ENCODE measurements around the gene KIF1B. TPM values are rescaled to one million over a fixed set of nuclear protein-coding genes. Genes with fewer than 3 reads are reported as not detected.

KIF1B gene
- total RNA-seq, 1 experiment from 2014 or later = 70.1 TPM

- TF ChIP-seq NR3C1 (CRISPR knock-in tag; conservative IDR thresholded peaks at IDR 0.05; ENCODE audit: low read depth) = no peak
- TF ChIP-seq MLX (CRISPR knock-in tag; IDR thresholded peaks at IDR 0.05) = no peak
- no peak for TF ChIP-seq AR (CRISPR knock-in tag; IDR thresholded peaks at IDR 0.05)
- TF ChIP-seq PREB (CRISPR knock-in tag; IDR thresholded peaks at IDR 0.05; ENCODE audit: borderline replicate concordance) = no peak
- no peak for TF ChIP-seq MXD4 (CRISPR knock-in tag; IDR thresholded peaks at IDR 0.05; ENCODE audit: borderline replicate concordance)
- TF ChIP-seq E2F5 (CRISPR knock-in tag; IDR thresholded peaks at IDR 0.05) = no peak
- no peak for TF ChIP-seq EMX1 (CRISPR knock-in tag; IDR thresholded peaks at IDR 0.05)
- no peak for TF ChIP-seq ZNF263 (CRISPR knock-in tag; IDR thresholded peaks at IDR 0.05; ENCODE audit: low read depth)
- no peak for TF ChIP-seq GRHL2 (CRISPR knock-in tag; IDR thresholded peaks at IDR 0.05; ENCODE audit: insufficient replicate concordance, severe bottlenecking)
- TF ChIP-seq IRF1 (CRISPR knock-in tag; IDR thresholded peaks at IDR 0.05) = no peak
- TF ChIP-seq ATF1 (CRISPR knock-in tag; IDR thresholded peaks at IDR 0.05) = no peak
- no peak for TF ChIP-seq SMAD4 (CRISPR knock-in tag; IDR thresholded peaks at IDR 0.05)
- no peak for TF ChIP-seq ZNF219 (CRISPR knock-in tag; IDR thresholded peaks at IDR 0.05; ENCODE audit: borderline replicate concordance)
Measured at GRCh38 chr1:10379101-10379620, 168.8 kb downstream of the KIF1B start (continued).

- Mint-ChIP-seq H3K36me3 (peaks cover 52% of the 10 kb centered on the region), H3K9me3 (no peaks in the 10 kb centered on the region), H3K4me1 (no peaks in the 10 kb centered on the region), H3K27me3 (ENCODE audit: low read depth) (no peaks in the 10 kb centered on the region), H3K4me3 (no peak overlapping the region), H3K27ac (no peak overlapping the region)
- ATAC-seq (no peak), DNase-seq (ENCODE audit: low spot score) (no peak)
- ChIA-PET POLR2A (no interaction called here), CTCF (interaction anchor here (0.8 kb wide), 1 partner anchor 169 kb away, joined by 3 read pairs; the partner anchor contains the start of gene KIF1B)
- TF ChIP-seq ATF1 (CRISPR knock-in tag; IDR thresholded peaks at IDR 0.05) (no peak), KAT7 (CRISPR knock-in tag; IDR thresholded peaks at IDR 0.05; ENCODE audit: borderline replicate concordance) (no peak), MAX (CRISPR knock-in tag; IDR thresholded peaks at IDR 0.05) (no peak), SMAD3 (CRISPR knock-in tag; IDR thresholded peaks at IDR 0.05; ENCODE audit: borderline replicate concordance) (no peak), NFATC4 (CRISPR knock-in tag; IDR thresholded peaks at IDR 0.05) (no peak), USF1 (CRISPR knock-in tag; IDR thresholded peaks at IDR 0.05) (no peak), ZNF317 (CRISPR knock-in tag; IDR thresholded peaks at IDR 0.05; ENCODE audit: borderline replicate concordance, low read depth) (no peak), ZNF416 (CRISPR knock-in tag; IDR thresholded peaks at IDR 0.05) (no peak), GTF2I (CRISPR knock-in tag; conservative IDR thresholded peaks at IDR 0.05) (no peak), EMX1 (CRISPR knock-in tag; IDR thresholded peaks at IDR 0.05) (no peak), ZNF532 (CRISPR knock-in tag; IDR thresholded peaks at IDR 0.05; ENCODE audit: borderline replicate concordance) (no peak), NR2C2 (CRISPR knock-in tag; IDR thresholded peaks at IDR 0.05) (no peak), TCF7 (CRISPR knock-in tag; IDR thresholded peaks at IDR 0.05; ENCODE audit: low read depth) (no peak), ZNF396 (CRISPR knock-in tag; IDR thresholded peaks at IDR 0.05; ENCODE audit: borderline replicate concordance) (no peak), ZNF232 (CRISPR knock-in tag; IDR thresholded peaks at IDR 0.05) (no peak)
Measured at GRCh38 chr1:10379676-10380075, 169.3 kb downstream of the KIF1B start.
